GM12892 (cell line): Measurements from ENCODE around the gene TRPM3.

Experiments used
- POLR2A ChIP-seq: IDR thresholded peaks from 2 replicates; pipeline ENCODE4 v1.6.1; 2011; ENCODE audit warnings: low read depth, low read length, control low read depth
- POLR2AphosphoS5 ChIP-seq: IDR thresholded peaks from 2 replicates; pipeline ENCODE4 v1.6.1; 2011; ENCODE audit warnings: low read depth, low read length, control low read depth
- TAF1 ChIP-seq: IDR thresholded peaks from 2 replicates; pipeline ENCODE4 v1.6.1; 2011; ENCODE audit warnings: low read depth, mild to moderate bottlenecking, control low read depth, low read length, borderline replicate concordance

DNA sequence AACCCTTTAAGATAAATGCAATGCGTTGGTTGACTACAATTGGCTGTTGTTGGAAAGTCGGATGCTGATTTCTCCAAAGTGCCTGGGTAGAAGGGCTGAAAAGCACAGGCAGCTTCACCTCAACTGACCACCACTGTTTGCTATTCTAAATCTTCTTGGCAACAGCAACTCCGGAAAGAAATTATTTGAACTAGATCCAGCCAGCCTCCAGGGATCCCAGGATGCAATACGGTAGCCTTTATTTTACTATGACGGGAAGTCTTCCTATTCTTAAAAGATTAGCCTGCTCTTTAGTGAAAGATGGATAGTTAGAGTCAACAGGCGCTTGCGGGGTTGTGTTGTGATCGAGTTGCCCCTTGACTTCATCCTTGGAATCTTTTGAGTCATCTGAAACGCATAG is 628.4 kb downstream of the TRPM3 start:
- TF ChIP-seq POLR2A (no peak), POLR2AphosphoS5 (no peak), TAF1 (no peak)
